Right hindlimb (tissue), 1 donor: Measurements from ENCODE around the gene PAMR1.

Experiments used
- DNase-seq: peaks from one replicate; pipeline ENCODE4 v3.0.0-alpha.2; 2018

Gene PAMR1

DNA sequence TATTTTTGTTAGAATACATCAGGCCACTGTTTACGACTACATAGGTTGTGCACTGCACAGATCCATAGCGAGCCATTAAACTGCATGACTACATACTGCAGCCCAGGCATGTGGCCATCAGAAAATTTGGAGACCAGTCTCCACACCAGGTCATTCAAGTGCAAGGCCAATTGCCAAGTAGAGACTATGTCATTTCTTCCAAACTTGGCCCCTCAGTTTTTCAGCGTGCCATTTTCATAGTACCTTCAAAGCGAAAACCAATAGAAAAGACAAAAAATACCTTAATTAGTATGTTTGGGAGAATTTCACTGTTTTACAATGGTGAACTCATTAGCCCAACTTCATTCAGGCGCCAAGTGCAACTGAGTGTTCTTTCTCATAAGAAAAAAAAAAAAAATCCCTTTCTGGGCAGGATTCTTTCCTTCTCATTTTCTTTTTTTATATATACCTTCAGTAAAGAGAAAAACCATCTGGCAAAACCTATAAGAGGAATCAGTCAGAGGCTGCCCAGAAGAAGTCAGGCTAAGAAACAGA, 30.4 kb downstream of the PAMR1 start:
- peak; percentile 40 for DNase-seq

DNA sequence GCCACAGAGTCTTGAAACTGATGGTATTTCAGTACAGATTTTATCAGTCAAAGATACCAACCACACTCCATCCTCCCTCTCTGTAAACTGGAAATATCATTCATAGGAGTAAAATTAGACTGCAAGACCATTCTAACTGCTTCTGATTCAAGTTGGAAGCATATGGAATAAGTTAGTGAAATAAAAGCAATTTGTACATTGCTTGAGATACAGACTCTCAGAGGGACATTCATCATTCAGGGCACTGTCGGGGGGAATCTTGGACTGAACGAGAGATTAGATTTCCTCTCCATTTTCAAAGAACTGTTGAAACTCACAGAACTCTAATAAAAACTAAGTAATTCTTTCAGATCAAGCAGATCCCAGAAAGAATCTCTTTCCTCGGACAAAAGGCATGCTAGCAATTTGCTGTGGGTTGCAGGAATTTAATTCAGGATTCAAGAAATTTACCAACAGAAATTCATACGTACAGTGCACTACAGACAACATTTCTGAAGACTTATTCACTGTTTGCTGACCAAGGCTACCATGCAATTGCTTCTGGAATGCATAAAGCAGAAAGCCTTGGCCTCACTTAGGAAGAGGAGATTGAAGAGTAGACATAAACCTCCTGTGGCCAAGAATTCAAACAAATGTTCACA, 34.1 kb downstream of the PAMR1 start:
- no peak for DNase-seq

DNA sequence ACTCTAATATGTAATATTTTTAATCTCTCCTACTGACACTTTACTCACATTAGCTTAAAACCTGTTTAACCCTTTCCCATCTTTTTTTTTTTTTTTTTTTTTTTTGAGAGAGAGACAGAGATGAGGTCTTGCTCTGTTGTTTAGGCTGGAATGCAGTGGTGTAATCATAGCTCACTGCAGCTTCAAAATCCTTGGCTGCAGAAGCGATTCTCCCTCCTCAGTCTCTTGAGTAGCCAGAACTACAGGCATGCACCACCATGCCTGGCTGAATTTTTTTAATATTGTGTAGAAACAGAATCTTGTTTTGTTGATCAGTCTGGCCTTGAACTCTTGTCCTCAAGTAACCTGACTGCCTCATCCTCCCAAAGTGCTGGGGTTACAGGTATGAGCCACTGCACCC, 37.3 kb downstream of the PAMR1 start:
- DNase-seq: no peak

DNA sequence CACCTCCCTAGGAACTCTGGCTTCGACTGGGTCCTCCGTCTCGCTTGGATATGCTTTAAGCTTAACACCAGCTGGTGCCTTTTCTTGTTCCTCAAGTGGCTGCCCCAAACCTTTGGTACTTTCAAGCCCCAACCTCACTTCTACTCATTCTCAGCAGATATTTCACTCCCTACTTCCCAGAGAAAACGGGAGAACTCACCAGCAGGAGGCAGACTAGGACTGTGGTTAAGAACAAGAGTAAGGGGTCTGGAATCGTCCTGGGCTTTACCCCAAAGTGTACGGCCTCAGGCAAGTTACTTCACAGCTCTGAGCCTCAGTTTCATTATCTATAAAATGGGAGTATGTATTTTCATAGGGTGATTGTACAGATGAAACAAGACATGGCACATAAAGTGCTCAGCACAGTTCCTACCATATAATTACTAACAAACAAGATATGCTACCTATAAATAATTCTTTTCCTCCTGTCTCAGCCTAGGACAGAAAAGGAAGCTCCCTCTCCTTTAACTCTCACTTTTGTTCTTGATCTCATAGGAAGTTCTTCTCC, 37.8 kb downstream of the PAMR1 start:
- DNase-seq: peak; percentile 55

DNA sequence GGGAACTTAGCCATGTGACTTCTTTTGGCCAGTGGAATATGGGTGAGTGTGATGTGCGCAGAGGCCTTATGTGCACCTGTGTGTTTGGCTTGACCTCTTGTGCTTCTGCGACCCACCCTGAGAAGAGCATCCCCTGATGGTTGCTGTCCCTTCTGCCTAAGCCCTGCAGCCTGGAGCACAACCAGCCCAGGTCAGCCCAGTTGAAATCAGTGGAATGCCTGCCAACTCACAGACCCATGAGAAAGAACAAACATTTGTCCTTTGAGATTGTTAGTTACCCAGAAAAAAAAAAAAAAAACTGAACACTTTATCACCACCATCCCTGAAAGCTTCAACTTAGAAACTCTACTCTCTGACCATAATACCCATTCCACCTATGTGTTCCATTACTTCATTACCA, 38.5 kb downstream of the PAMR1 start:
- DNase-seq: no peak

DNA sequence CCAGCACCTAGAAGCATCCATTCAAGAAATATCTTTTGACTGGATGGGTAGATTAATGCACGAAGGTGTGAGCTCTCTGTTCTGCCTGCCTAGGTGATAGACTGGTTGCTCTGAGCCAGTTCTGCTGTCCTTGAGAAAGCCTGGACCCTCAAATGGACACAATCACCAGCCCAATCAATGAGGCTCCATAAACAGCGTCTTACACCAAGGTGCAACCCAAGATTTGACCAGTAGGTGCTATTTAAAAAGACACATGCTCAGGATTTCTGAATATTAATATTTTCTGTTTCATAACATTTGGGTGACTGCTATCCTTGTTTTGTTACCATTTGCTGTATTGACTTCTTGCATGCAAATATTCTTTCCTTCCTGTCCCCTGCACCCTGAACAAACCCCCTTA, 39.0 kb downstream of the PAMR1 start:
- no peak for DNase-seq

DNA sequence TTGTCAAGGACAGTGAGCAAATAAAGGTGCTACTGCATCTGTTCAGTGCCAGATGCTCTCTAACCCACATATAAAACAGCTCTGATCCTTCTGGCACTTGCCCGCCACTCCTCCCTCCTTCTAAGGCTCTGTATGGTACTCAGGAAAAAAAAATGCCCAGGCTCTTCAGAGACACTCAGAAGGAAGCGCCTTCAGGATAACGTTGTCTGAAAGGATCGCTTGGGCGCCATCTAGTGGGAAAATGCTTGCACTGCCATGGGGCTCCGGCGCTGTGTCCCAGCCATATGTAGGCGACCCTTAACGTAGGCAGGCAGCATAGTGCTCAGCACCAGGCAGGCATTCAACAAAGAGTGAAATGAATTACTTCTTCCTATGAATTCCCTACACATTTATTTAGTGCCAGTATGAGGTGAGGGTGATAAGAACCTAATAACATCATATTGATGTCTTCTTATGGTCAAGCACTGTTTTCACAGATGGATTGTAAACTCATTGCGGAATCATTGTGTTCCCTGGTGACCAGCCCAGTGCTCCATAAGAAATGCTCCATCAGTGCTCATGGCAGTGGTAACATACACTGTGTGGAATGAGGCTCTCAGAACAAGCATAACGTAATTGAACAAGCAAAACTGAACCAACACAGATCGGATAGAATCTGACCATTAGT, 39.6 kb downstream of the PAMR1 start:
- DNase-seq: peak; percentile 86

DNA sequence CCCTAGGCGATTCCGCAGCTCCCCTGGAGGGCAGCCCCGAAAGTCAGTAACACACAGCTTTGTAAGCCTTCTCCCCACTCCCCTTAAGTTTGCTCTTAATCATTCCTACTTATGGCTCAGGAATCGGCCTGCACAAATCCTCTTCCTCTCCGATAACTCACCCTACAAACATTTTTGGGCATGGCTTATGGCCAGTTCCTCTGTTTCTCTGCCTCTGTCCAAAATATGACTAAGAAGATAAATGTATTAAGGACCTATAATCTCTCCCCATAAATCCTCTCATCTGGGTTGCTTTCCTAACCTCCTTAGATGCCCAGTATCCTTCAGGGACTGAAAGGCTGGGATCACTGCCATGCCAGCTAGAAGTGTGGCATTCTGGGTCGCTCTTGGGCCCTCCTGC, 41.0 kb downstream of the PAMR1 start:
- no peak for DNase-seq

DNA sequence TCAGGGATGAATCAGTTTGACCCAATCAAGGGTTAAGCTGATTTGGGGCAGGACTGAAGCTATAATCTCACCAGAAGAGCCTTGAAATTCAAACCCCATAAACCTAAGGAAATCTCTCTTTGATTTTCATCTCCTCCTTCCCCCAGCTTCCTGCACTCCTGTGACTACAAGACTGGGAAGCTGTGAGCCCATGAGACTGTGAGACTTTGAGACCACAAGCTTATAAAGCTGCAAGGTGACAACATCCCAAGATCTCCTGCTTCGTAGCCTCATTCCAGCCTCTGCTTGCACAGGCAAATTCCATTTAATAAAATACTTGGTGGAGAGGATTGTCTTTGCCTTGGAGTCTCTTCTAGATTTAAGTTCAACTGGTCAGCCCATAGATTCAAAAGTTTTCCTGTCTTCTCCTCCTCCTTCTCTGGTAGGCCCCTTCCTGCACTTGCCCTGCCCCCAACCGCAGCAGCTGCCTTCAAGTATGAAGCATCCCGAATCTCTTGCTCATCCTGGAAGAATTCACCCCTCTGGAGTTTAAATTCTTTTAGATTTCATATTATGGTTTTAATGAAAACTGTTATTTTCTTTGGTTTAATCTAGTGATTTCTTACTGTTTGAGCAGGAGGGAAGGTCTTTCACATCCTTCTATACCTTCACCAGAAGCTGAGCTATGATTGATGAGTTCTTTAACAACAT, 42.1 kb downstream of the PAMR1 start:
- no peak for DNase-seq

DNA sequence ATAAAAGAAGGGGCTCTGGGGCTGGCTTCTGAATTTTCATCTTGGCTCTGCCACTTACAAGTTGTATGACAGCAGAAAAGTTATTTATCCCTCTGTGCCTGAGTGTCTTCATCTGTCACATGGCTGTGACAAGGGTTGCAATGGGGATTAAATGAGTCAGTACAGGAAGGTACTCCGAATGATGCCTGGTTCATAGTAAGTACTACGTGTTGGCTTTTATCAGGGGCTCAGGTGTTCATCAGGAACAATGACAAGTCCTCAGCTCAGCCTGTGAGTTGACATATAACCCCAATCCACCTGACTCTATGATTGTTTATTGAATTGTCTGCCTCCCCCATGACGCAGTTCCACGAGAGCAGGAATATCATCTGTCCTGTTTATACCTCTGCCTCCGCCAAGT, 45.7 kb downstream of the PAMR1 start:
- no peak for DNase-seq

DNA sequence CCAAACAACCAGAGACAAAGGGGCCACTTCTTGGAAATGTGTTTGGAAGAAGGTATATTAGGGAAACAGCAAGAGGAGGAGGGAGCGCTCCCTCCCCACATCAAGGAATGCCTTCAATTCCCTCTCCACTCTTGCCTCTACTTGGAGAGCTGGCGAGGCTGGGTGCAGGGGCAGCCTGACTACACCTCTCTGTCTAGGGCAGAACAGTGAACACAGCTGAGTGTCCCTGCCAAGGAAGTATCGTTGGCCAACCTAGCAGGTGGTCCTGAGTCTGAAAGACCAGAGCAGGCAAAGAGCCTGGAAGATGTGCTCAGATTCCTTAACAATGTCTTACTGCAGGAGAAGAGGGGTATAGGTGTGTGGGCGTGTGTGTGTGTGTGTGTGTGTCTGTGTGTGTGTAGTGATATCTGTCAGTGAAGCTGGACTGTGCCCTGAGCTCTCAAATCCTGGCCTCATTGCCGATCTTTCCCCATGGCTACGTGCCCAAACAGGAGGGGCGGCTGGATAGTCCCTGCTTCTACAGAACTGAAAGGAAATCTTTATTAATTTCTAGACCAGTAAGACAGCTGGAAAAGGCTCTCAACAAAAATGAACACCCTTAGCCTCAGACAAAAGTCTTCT, 46.8 kb downstream of the PAMR1 start:
- DNase-seq: peak; percentile 72

DNA sequence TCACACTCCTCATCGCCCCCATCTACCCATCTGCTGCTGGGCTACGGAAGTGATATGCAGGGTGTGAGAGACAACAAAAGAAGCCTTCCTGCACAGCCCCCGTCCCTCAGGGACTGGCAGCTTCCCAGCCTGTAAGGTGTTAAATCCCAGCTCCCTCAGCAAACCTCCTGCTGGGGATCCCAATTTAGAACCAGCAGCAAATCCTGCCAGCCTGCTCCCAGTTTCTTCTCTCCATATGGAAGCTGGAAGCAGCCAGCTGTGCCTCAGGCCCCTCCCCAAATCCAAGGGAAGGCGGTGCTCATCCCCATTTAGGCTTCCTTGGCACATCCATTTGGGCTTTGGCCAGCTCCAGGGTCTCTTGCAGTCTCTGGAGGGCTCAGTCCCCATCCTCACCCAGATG, 47.5 kb downstream of the PAMR1 start:
- DNase-seq: peak; percentile 32

DNA sequence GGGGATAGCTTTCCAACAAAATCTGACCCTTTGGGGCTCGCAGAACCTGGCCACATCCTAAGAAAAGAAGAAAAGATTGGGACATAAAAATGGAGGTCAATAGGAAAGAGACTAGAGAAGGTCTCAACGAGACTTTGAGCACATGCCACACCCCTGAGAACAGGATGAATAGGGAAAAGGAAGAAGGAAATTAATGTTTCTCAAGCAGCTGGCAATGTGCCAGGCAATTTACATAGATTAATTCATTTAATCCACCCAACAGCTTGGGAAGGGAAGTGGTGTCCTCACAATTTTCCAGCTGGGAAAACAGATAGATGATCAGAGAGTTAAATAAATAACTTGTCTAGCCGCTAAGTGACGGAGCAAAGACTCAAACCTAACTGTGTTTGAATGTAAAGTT, 50.7 kb downstream of the PAMR1 start:
- DNase-seq: no peak

DNA sequence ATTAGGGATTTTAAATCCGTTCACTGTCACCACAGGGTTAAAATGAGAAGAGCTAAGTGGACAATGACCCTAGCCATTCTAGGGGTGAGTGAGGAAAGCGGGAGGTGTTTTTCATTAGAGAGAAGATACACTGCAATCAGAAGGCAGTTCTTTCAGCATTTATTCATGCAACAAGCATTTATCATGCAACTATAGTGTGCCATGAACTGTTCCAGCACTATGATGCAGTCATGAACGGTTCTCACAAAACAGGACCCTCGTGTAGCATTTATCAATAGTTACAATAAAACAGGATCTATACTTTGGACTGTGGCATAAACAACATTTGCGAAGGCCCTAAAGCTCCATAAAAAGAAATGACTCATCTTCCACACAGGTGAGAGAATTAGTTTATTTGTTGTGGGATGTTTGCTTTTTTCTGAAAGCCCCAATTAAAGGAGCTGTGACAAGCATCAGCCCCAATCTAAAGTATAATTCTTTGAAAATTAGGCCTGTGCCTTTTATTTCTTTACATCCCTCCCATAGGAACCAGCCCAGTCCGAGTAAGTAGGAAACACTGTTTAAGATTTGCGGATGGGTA, 51.5 kb downstream of the PAMR1 start:
- DNase-seq: no peak

DNA sequence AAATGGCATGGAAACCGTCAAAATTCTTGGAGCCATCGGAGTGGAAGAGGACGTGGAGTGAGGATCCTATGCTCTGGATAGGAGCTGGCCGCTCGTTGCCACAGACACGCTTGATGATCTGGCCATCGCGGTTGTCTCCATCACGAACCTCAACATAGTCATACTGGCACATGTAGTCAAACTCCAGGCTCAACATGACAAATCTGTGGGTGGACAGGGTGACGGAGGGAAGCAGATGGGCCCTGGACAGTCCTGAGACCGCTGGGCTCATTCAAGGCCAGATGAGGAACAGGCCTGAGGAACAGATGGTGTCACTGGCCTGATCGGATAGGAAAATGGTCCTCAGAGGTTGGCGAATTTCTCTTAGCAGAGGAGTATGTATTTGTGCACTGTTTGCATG, 54.8 kb downstream of the PAMR1 start:
- no peak for DNase-seq

DNA sequence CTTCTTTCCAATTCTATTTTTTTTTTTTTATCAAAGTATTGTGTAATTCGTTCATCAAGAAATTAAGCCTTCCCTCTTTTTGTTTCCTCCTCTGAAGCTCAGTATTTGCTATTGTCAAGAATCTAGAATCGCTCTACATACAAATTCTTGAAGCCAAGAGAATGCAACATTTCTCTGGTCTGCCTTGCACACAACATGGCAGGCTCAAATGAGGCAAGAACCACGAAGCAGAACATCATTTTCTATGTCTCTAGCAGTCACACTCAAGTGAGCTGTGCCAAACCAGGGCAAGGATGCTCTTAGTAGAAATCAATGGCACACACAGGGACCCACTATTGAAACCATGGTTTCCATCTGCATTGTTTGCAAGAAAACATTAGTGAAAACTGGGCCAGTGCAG, 59.4 kb downstream of the PAMR1 start:
- DNase-seq: no peak

DNA sequence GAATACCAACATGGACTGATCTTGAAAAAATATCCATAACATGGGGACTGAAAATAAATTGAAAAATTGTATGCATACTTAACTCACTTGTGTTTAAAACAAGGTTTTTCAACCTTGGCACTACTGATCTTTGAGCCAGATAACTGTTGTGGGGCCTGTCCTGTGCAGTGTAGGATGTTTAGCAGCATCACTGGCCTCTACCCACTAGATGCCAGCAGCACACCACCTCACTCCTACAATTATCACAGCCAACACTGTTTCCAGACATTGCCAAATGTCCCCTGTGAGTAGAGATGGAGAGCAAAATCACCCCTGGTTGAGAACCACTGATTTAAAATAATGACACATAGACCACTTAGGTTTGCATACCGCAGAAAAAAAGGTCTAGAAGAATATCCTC, 61.1 kb downstream of the PAMR1 start:
- DNase-seq: no peak

DNA sequence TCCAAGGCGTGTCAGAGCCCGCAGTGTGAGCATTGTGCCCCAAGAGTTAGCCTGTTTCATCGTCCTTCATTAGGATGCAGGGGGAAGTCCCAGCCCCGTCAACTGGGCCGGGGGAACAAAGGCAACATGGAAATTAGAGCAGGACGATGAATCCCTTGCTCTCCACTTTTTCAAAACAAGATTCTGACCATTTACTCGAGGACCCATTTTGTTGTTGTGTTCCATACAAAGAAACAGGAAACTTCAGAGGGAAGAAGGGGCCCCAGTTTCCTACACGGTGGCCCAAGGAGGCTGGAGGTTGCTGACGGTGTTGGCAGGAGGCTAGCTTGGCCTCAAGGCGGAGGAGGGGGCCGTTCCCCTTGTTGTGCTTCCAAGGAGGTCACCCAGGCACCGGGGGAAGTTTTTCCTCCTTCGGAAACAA, 62.1 kb downstream of the PAMR1 start:
- no peak for DNase-seq

DNA sequence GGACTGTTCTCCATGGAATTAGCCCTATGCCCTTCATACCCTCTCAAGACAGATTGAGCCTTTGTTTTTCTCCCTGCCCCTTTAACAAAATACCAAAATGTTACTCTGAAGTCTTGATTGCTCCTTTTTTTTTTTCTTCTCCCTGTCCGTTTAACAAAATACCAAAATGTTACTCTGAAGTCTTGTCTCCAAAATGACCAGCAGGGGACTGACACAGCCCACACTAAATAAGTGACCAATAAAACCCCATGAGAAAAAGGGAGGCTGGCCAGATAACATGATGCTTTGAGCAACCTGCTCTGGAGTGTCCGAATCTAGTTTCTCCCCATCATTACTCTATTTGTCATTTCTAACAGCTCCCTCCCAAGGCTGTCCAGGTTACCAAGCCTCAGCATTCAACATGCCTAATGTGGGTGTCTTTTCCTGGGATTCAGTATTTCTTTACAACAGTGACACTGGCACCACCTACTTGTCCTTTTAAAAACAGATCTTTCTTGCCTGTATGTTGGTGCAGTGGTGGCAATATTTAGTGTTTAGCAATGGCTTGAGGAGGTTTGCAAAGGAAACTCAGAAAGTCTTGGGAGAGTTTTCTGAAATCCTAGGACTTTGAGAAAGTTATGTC, 63.4 kb downstream of the PAMR1 start:
- DNase-seq: no peak

DNA sequence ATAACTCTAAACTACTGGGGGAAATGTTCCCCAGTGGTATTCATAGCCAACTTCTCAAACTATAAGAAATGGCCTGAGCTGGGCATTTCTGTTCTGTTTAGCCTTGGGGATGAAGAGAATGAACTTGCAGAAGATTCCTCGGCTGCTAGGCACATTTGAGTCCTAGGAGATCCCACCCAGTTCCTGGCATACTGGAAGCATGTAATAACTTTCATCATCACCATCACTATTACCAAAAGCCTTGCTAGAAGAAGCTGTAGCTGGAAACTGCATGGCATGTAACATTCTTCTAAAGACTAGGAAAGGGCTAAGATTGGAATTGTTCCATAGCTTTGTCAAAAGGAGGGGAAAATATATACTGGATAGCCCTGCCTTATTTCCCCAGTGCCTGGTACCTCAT, 65.9 kb downstream of the PAMR1 start:
- no peak for DNase-seq

DNA sequence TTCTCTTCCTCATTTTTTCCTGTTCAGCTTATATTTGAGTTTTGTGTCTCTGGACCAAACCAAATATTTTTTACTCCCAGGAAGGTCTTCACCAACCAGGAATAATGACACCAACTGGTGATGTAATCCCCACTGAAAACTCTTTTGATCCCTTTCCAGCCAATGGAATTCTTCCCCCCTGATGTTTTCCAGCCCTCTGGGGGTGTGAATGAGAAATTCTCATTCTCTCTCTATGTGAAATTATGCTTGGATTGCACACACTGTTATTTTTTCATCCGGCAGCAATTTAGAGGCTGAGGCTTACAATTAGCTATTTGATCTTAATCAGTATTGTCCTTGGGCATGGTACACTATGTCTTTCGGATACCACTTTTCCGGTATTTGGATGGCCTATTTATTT, 66.6 kb downstream of the PAMR1 start:
- DNase-seq: no peak

DNA sequence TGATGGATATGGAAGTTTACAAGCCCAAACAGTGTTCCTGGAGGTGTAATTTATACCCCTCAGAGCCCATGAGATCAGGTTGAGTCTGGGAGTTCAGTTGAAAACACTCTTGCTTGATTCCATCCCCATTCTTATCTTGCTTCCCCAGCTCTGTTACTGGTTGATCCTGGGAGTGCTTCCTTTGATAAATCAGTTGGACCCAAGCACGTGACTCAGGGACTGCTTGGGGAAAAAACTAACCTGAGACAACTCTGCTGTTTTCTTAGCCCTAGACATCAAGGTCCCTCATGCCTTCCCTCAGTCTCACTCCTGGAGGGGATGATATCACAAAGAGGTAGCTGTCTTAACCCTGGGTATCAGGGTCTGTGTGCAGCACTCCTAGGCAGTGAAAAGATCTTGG, 71.1 kb downstream of the PAMR1 start:
- no peak for DNase-seq
